HT-29 (cell line): ENCODE results near the gene C4orf33. TPM values are rescaled to one million over a fixed set of nuclear protein-coding genes. Genes with fewer than 3 reads are reported as not detected.
"Not testable (repeated sequence)": the region's sequence is repeated elsewhere in the genome, so short reads cannot be mapped to it uniquely, and the experiment has no call there.

Experiments
- DNase-seq: peaks from one replicate; pipeline ENCODE4 v3.0.0-alpha.2; 2015; ENCODE audit warnings: low spot score
- total RNA-seq: library from RNA; depleted of rRNA; stranded (reverse); fragments of >200 nt; shearing (Covaris generic); gene quantifications from 2 replicates; pipeline ENCODE4 v1.2.3, GENCODE V29; 2014; rRNA removed

Gene C4orf33, protein sequence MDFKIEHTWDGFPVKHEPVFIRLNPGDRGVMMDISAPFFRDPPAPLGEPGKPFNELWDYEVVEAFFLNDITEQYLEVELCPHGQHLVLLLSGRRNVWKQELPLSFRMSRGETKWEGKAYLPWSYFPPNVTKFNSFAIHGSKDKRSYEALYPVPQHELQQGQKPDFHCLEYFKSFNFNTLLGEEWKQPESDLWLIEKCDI
- total RNA-seq: 3.3 and 3.7 TPM in 2 replicates

DNA sequence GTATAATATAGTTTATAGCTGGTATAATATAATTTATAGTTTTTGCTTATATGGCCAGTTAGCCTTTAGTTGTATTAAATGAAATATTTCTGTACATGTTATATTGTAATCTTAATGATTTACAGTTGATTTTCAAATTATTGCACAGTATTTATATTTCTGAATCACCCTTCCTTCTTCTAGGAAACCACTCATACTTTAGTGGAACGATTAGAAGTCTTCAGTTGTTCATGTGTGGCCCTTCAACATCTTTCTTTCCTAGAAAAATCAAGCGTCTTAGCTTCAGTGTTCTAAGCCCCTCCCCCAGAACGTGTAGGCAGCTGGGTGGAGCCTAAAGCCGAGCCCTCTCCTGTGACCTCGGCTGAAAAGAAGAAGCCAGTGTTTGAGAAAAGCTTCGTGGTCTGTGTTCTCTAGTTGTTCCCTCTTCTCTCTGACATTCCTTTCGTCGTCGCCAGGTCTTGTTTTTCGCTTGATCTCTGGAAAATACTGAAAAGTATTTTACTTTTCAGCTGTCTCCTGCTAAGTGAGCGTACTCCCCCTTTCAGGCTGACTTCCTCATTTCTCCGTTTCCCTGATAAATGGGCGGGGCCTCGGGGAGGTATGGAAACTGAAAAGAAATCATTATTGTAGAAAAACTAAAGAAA, at the start of gene C4orf33:
C4orf33 (plus strand) TSS at position 342 of the 644 bp plus-strand sequence. CDS start 6,459 bp downstream, outside the sequence.
- DNase-seq: peak; percentile 83

DNA sequence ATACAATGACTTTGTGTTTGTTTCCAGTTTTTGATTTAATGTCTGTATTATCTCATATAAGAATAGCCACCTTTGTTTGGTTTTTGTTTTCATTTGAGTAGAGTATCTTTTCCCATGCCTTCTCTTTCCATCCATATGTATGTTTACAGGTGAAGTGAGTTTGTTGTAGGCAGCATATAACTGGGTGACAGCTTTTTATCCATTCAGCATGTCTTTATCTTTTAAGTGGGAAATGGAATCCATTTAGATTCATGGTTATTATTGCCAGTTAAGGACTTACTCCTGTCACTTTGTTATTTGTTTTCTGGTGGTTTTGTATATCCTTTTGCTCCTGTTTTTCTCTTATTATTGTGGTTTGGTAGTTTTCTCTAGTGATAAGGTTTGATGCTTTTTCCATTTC, 36.9 kb upstream of the C4orf33 start:
- DNase-seq: no peak

DNA sequence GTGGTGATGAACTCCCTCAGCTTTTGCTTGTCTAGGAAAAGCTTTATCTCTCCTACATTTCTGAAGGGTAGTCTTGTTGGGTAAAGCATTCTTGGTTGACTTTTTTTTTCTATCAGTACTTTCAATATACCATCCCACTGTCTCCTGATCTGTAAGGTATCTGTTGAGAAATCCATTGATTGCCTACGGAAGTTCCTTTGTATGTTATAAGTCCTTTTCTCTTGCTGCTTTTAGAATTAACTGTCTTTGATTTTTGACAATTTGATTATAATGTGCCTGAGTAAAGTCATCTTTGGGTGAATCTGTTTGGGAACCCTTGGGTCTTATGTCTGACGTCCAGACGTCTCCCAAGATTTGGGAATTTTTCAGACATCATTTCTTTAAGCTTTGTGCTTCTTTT, 33.4 kb upstream of the C4orf33 start:
- no peak for DNase-seq

DNA sequence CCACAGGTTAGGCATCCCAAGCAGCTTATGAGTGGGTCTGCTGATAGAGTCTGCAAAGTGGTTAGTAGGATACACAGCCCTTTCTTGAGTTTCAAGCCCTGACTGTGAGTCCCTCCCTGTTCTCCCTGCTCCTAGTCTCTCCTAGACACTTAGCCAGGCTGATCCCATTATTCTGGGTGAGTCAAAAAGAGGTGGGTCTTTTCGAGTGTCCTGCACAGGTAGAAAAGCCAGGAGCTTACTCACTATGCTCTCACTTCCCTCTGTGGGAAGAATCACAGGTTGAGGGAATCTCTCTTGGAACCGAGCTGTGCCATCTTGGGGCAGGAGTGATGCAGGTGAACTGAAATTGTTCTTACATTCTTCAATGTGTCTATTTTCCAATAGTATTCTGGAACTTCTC, 32.3 kb upstream of the C4orf33 start:
- DNase-seq: no peak

DNA sequence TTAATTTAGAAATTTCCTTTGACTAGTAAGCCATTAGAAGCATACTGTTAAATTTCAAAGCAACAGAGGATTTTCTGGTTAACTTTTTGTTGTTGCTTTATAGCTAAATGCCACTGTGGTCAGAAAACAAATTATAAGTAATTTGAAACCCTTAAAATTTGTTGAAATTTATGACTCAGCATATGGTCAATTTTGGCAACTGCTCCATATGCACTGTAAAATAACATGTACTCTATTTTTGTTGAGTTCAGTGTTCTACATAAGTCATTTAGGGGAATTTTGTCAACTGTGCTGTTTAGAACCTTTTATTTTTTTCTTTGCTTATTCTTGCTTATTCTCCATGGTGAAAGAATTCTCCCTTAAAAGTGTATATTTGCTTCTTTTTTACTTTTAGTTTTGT, 31.2 kb upstream of the C4orf33 start:
- no peak for DNase-seq

DNA sequence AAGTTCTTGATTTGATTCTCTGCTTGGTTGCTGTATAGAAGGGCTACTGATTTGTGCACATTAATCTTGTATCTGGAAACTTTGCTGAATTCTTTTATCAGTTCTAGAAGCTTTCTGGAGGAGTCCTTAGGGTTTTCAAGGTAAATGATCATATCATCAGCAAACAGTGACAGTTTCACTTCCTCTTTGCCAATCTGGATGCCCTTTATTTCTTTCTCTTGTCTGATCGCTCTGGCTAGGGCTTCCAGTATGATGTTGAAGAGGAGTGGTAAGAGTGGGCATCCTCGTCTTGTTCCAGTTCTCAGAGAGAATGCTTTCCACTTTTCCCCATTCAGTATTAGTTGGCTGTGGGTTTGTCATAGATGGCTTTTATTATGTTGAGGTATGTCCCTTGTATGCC, 26.4 kb upstream of the C4orf33 start:
- not testable (repeated sequence) for DNase-seq

DNA sequence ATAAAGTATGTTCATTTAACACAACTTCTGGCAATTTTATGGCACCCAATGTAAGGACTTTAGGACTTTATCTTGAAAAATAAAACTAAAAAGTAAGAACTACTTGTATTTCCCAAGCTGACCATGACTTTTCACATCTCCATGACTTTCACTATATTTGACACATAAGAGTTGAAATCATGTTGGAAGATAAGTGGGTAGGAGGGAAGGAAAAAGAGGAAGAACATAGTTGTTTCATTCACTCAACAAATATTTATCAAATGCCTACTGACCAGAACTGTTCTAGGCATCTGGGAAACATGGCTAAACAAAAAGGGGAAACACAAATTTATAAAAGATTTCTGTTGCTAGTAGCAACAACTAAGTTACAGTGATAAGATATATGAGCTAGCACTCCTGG, 18.6 kb upstream of the C4orf33 start:
- DNase-seq: no peak

DNA sequence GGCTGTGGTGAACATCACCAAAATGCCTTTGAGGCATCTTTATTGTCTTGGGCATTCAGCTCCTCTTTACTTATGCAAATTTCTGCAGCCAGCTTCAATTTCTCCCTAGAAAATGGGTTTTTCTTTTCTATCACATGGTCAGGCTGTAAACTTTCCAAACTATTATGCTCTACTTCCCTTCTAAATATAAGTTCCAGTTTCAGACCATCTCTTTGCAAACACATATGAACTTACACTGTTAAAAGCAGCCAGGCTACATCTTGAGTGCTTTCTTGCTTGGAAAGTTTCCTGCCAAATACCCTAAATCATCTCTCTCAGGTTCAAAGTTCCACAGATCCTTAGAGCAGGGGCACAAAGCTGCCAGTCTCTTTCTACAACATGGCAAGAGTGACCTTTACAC, 15.8 kb upstream of the C4orf33 start:
- DNase-seq: no peak

DNA sequence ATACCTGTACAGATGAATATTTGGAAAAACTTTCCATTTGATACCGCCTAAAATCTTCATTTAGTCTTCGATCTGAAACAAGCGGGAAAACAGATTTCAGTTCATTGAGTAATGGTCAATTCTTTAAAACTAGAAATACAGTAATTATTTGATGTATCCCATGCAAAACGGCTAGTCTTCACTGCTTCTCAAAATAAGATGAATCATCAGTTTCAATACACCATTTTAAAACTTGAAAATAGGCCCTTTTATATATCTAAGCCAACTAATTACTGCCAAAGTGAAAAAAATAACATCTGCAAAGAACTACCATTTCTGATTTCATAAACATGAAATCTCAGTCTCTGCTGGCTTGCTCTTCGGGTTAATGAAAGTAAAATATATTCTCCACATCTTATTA, 13.7 kb upstream of the C4orf33 start:
- no peak for DNase-seq

DNA sequence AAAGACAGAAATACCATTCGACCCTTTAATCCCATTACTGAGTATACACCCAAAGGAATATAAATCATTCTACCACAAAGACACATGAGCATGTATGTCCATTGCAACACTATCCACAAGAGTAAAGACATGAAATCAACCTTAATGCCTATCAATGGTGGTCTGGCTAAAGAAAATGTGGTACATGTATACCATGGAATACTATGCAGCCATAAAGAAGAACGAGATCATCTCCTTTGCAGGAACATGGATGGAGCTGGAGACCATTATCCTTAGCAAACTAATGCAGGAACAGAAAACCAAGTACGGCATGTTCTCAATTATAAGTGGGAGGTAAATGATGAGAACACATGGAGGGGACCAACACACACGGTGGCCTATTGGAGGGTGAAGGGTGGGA, 10.5 kb upstream of the C4orf33 start:
- no peak for DNase-seq

DNA sequence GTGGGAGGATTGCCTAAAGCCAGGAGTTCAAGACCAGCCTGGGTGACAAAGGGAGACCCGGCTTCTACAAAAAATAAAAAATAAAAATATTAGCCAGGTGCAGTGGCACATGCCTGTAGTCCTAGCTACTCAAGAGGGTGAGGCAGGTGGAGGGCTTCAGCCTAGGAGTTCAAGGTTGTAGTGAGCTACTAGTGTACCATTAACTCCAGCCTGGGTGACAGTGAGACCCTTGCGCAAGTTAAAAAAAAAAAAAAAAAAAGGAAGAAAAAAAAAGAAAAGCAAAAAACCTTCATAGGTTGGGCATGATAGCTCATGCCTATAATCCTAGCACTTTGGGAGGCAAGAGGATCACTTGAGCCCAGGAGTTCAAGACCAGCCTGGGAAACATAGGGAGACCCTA, 8.4 kb upstream of the C4orf33 start:
- no peak for DNase-seq

DNA sequence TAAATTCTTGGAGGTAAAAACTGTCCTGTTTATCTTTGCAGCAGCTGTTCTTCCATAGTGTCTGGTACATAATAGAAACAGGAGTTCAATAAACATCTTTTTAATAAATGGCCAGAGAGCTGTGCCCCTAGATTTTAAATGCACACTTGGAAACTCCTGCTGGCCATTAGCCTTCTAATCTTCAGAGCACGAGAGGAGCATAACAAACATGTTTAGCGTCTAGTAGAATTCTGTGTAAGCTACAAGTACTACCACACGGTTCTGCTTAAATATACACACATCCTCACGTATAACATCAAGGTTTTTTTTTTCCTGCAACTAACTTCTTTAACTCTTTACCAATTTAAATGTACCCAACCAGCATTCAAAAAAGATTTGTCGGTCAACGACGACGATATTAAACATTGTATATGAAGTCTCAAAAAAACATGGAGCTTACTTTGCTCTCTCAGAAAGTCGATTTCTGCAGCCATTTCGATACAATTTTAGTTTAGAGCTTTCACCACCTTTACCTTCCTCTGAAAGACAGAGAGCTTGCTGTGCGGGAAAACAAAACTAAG, 3.2 kb upstream of the C4orf33 start:
- DNase-seq: peak; percentile 67

DNA sequence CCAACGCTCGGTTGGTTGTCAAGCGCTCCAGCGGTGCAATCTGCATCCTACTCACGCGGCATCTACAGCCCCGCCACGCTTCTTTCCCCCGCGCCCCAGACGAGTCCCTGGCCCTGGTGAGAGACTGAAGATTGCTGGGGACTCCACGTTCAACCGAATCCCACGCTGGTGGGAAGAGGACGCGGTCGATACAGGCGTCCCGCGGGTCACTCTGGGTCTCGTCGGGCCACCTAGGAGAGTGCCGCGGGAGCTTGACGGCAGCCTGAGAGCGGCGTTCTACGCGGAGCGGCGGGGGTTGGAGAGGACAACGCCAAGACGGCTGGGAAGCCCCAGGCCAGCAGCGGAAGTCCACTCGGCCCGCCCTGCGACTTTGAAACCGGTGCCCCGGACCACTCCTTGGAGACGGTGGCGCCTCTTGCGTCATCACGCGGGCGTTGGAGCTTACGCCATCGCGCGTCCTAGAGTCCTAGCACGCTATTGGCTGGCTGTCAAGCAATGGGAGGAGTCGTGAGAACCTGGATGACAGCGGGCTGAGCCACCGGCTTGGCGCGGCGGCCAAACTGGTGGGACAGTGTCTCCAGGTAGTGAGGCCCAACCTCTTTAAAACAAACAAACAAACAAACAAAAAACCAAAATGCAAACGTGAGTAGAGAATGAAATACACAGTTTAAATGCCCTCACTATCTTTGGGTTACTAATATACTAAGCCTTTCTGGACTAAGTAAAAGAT, 2.6 kb upstream of the C4orf33 start, which contains the start of gene SCLT1:
SCLT1 (minus strand) TSS at position 349 of the 730 bp plus-strand sequence. CDS start 436 bp downstream, outside the sequence.
- DNase-seq: peak; percentile 99

DNA sequence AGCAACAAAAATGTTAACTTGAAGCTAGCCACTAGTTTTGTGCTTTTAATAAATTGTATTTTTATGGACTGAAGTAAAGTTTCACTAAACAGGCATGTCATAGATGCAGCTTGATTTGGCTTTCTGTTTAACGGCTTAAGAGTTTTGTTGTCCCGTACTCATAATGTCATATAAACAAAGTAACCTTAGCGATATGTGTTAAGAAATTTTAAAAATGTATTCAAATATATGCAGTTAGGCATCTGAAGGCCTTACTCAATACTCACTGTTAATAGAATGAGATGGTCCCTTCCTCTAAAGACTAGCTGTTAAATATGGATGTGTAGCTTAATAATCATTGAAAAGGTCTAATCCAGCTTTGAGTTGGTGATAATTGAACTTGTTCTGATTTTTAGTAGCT, 1.6 kb upstream of the C4orf33 start:
- DNase-seq: no peak

DNA sequence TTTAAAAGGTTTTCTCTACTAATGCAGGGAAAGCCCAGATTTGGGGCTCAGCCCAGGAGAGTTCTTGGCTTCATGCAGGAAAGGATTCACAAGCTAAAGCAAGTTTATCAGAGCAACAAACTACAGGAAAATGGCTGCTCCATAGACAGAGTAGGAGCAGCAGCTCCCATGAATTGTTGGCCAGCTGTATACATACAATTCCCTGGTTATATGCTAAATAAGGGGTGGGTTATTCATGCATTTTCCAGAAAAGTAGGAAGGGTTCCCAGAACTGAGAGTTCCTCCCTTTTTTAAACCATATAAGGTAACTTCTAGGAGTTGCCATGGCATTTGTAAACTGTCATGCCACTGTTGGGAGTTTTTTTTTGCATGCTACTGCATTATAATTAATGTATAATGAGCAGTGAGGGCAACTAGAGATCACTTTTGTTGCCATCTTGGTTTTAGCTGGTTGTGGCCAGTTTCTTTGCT, 2.6 kb downstream of the C4orf33 start:
- DNase-seq: no peak

DNA sequence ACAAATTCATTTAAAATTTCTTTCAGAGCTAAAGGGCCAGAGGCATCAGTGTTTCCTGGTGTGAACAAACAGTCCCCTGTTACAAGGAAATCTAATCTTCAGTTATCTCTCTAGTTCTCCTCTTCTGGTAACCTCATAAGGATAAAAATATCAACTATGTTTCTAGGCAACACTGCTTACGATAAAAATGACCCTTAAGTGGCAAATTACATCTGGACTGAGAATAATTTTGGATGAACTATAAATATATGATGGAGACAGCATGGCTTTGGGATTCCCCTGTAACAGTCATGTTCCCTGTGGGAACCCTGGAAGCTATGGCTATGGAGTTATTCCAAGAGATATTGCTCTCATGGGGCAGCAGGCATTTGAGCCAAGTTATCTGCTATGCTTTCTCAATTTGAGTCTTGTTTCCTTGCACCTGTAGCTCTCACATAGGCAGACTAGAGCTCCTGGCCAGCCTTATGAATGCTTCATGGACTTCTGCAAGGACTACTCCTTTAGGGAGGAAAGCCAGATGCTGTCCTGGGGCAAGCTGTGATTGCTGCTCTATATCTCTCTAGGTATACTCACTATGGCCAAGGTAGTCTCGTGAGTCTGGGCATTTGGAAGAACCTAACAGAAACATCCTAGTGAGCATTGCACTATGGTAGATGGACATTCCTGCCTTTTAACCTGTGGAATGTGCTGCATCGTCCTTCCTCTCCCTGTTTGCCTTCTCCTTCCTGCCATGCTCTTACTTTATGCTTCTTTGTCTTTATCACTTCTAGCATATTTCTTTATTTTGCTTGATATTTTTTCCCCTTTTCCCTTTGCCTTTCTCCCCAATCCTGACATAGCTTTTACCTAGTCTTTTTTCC, 14.2 kb downstream of the C4orf33 start:
- DNase-seq: no peak

DNA sequence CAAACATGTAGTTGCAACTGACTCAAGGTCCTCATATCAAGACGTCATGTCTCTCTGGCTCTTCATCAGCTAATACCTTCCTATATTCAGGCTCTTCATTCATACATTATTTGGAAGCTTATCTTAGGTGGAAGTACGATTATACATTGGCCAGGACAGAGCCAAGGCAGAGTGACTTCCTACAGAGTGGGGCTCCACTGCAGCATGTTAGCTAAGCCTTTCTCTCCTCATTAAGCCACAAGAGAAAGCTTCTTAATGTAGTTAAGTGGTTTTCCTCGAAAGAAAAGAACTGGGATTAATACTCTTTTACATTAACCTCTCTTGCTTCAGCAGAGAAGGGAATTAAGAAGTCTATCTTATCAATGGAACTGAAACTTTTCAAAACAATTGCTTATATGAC, 15.0 kb downstream of the C4orf33 start:
- DNase-seq: no peak

DNA sequence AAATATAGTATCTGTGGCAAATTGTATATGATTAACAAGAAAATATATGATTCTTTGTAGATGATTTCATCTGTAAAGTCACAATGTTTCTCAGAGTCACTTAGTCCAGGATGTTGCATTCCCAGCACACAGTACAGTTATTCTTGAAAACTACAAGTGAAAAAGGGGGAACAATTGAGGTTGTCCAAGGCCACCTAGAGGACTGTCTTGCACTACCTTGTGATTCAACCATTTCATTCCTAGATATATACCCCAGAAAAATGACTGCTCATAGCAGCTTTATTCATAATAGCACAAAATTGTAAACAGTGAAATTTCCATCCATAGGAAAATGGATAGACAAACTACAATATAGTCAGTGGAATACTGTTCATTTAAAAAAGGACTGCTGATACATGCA, 16.0 kb downstream of the C4orf33 start:
- peak; percentile 12 for DNase-seq

DNA sequence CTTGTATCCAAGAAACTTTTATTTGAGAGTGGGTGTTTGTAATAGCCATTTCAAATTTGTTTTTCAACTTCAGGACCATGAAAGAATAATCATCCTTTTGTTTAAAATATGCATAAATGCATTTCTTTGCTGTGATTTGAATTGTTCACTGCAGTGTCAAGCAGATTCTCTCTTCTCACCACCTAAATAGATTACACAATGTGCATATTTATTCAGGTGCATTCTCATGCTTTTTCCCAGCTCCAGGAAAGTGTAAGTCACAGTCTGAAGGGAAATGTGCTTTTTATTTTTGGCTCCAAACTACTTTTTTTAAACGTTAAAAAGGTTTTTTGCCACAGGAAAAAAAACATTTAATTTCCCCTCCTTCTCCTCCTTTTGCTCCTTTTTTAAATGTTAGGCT, 17.5 kb downstream of the C4orf33 start:
- DNase-seq: no peak

DNA sequence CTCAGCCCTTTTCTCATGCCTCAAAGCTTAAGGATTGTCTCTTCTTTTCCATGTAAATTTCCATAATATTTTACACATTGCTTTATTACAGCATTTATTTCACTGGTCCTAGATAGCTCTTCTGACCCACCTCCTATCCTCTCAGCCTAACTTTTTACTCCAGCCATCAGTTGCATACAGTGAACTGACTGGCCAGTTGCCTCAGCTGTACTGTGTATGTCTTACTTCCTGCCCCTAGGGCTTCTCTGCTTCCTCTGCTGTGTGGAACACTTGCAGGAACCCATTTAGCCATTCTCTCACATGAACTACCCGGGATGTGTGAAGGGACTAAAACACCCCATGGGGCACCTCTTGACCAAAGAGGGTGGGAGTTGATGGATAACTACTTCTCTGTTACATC, 18.0 kb downstream of the C4orf33 start:
- no peak for DNase-seq

DNA sequence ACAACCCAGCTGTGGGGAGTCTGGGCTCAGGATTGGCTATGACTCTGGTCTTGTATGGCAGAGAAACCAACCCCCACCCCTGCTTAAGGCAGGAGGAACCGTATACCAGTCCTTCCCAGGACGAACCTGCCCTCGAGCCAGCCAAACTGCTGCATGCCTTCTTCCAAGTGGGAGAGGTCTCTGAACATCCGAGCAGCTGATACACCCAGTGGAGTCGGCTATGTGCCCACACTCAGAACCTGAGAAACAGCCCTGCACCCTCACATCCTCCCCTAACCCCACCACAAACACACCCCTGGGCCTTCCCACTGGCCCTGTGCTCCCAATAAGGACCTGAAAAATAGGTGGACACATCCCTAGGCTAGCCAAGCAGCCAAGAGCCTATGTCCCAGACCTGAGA, 21.8 kb downstream of the C4orf33 start:
- no peak for DNase-seq
